ENCODE data around the gene SNU13.

The SNU13 gene

GRCh38 chr22:41661713-41662112, 27.0 kb downstream of the SNU13 start:
- no peaks in the 10 kb centered on the region for H3K4me1 ChIP-seq (ENCODE audit: control insufficient read depth, insufficient read depth, low read length, unreplicated experiment)
- no peaks in the 10 kb centered on the region for H3K79me2 ChIP-seq (ENCODE audit: control insufficient read depth, insufficient read depth, low read length, unreplicated experiment)
- no peak overlapping the region for H2AFZ ChIP-seq (ENCODE audit: low read length, unreplicated experiment)
- no peak overlapping the region for H3K27ac ChIP-seq (ENCODE audit: low read depth, low read length)
- H3K36me3 ChIP-seq (ENCODE audit: insufficient read depth, low read length): no peaks in the 10 kb centered on the region
- H3K27me3 ChIP-seq (ENCODE audit: insufficient read depth, low read length): no peaks in the 10 kb centered on the region
- no peak overlapping the region for H3K4me3 ChIP-seq (ENCODE audit: low read depth, low read length)

- Histone ChIP-seq H3K4me1 (ENCODE audit: control insufficient read depth, insufficient read depth, low read length, unreplicated experiment) (no peaks in the 10 kb centered on the region), H3K4me3 (ENCODE audit: low read depth, low read length) (no peak overlapping the region), H2AFZ (ENCODE audit: low read length, unreplicated experiment) (no peak overlapping the region), H3K27ac (ENCODE audit: low read depth, low read length) (no peak overlapping the region), H3K79me2 (ENCODE audit: control insufficient read depth, insufficient read depth, low read length, unreplicated experiment) (no peaks in the 10 kb centered on the region), H3K27me3 (ENCODE audit: insufficient read depth, low read length) (no peaks in the 10 kb centered on the region), H3K36me3 (ENCODE audit: insufficient read depth, low read length) (no peaks in the 10 kb centered on the region)
Measured at GRCh38 chr22:41661088-41661487, 27.6 kb downstream of the SNU13 start.

- Histone ChIP-seq H3K27ac (ENCODE audit: low read depth, low read length) (no peak overlapping the region), H3K79me2 (ENCODE audit: control insufficient read depth, insufficient read depth, low read length, unreplicated experiment) (no peaks in the 10 kb centered on the region)
Measured at GRCh38 chr22:41660416-41660815, 28.3 kb downstream of the SNU13 start.

GRCh38 chr22:41659941-41660340, 28.7 kb downstream of the SNU13 start:
- H3K27me3 ChIP-seq (ENCODE audit: insufficient read depth, low read length): no peaks in the 10 kb centered on the region
- H2AFZ ChIP-seq (ENCODE audit: low read length, unreplicated experiment): no peak overlapping the region
- no peaks in the 10 kb centered on the region for H3K36me3 ChIP-seq (ENCODE audit: insufficient read depth, low read length)
- H3K4me3 ChIP-seq (ENCODE audit: low read depth, low read length): no peak overlapping the region
- no peaks in the 10 kb centered on the region for H3K79me2 ChIP-seq (ENCODE audit: control insufficient read depth, insufficient read depth, low read length, unreplicated experiment)
- H3K27ac ChIP-seq (ENCODE audit: low read depth, low read length): no peak overlapping the region
- no peaks in the 10 kb centered on the region for H3K4me1 ChIP-seq (ENCODE audit: control insufficient read depth, insufficient read depth, low read length, unreplicated experiment)

More at GRCh38 chr22:41660416-41660815, 28.3 kb downstream of the SNU13 start:
- Histone ChIP-seq H3K27me3 (ENCODE audit: insufficient read depth, low read length) (no peaks in the 10 kb centered on the region), H3K4me1 (ENCODE audit: control insufficient read depth, insufficient read depth, low read length, unreplicated experiment) (no peaks in the 10 kb centered on the region), H2AFZ (ENCODE audit: low read length, unreplicated experiment) (no peak overlapping the region), H3K36me3 (ENCODE audit: insufficient read depth, low read length) (no peaks in the 10 kb centered on the region), H3K4me3 (ENCODE audit: low read depth, low read length) (no peak overlapping the region)

GRCh38 chr22:41658869-41659268, 29.8 kb downstream of the SNU13 start:
- Histone ChIP-seq H2AFZ (ENCODE audit: low read length, unreplicated experiment) (no peak overlapping the region), H3K79me2 (ENCODE audit: control insufficient read depth, insufficient read depth, low read length, unreplicated experiment) (no peaks in the 10 kb centered on the region), H3K27ac (ENCODE audit: low read depth, low read length) (no peak overlapping the region), H3K27me3 (ENCODE audit: insufficient read depth, low read length) (no peaks in the 10 kb centered on the region), H3K36me3 (ENCODE audit: insufficient read depth, low read length) (no peaks in the 10 kb centered on the region), H3K4me3 (ENCODE audit: low read depth, low read length) (no peak overlapping the region), H3K4me1 (ENCODE audit: control insufficient read depth, insufficient read depth, low read length, unreplicated experiment) (no peaks in the 10 kb centered on the region)

GRCh38 chr22:41657709-41658108, 31.0 kb downstream of the SNU13 start:
- H3K79me2 ChIP-seq (ENCODE audit: control insufficient read depth, insufficient read depth, low read length, unreplicated experiment): no peaks in the 10 kb centered on the region
- no peak overlapping the region for H3K4me3 ChIP-seq (ENCODE audit: low read depth, low read length)
- H3K36me3 ChIP-seq (ENCODE audit: insufficient read depth, low read length): no peaks in the 10 kb centered on the region
- no peak overlapping the region for H3K27ac ChIP-seq (ENCODE audit: low read depth, low read length)
- no peak overlapping the region for H2AFZ ChIP-seq (ENCODE audit: low read length, unreplicated experiment)
- no peaks in the 10 kb centered on the region for H3K4me1 ChIP-seq (ENCODE audit: control insufficient read depth, insufficient read depth, low read length, unreplicated experiment)
- no peaks in the 10 kb centered on the region for H3K27me3 ChIP-seq (ENCODE audit: insufficient read depth, low read length)

GRCh38 chr22:41656556-41656955, 32.1 kb downstream of the SNU13 start:
- no peak overlapping the region for H3K4me3 ChIP-seq (ENCODE audit: low read depth, low read length)
- no peak overlapping the region for H2AFZ ChIP-seq (ENCODE audit: low read length, unreplicated experiment)
- H3K36me3 ChIP-seq (ENCODE audit: insufficient read depth, low read length): peaks cover 5% of the 10 kb centered on the region; the same call in 1 of the 2 replicates
- H3K79me2 ChIP-seq (ENCODE audit: control insufficient read depth, insufficient read depth, low read length, unreplicated experiment): no peaks in the 10 kb centered on the region
- no peaks in the 10 kb centered on the region for H3K4me1 ChIP-seq (ENCODE audit: control insufficient read depth, insufficient read depth, low read length, unreplicated experiment)
- no peaks in the 10 kb centered on the region for H3K27me3 ChIP-seq (ENCODE audit: insufficient read depth, low read length)
- no peak overlapping the region for H3K27ac ChIP-seq (ENCODE audit: low read depth, low read length)

- Histone ChIP-seq H2AFZ (ENCODE audit: low read length, unreplicated experiment) (no peak overlapping the region), H3K79me2 (ENCODE audit: control insufficient read depth, insufficient read depth, low read length, unreplicated experiment) (no peaks in the 10 kb centered on the region), H3K4me1 (ENCODE audit: control insufficient read depth, insufficient read depth, low read length, unreplicated experiment) (no peaks in the 10 kb centered on the region), H3K36me3 (ENCODE audit: insufficient read depth, low read length) (peaks cover 5% of the 10 kb centered on the region; the same call in 1 of the 2 replicates), H3K27ac (ENCODE audit: low read depth, low read length) (no peak overlapping the region), H3K27me3 (ENCODE audit: insufficient read depth, low read length) (no peaks in the 10 kb centered on the region), H3K4me3 (ENCODE audit: low read depth, low read length) (no peak overlapping the region)
Measured at GRCh38 chr22:41654322-41654721, 34.3 kb downstream of the SNU13 start.

- H3K4me3 ChIP-seq (ENCODE audit: low read depth, low read length): no peak overlapping the region
- H3K27ac ChIP-seq (ENCODE audit: low read depth, low read length): no peak overlapping the region
- no peak overlapping the region for H2AFZ ChIP-seq (ENCODE audit: low read length, unreplicated experiment)
- no peaks in the 10 kb centered on the region for H3K27me3 ChIP-seq (ENCODE audit: insufficient read depth, low read length)
- peaks cover 7% of the 10 kb centered on the region for H3K4me1 ChIP-seq (ENCODE audit: control insufficient read depth, insufficient read depth, low read length, unreplicated experiment)
- H3K79me2 ChIP-seq (ENCODE audit: control insufficient read depth, insufficient read depth, low read length, unreplicated experiment): no peaks in the 10 kb centered on the region
- peaks cover 5% of the 10 kb centered on the region; the same call in 1 of the 2 replicates for H3K36me3 ChIP-seq (ENCODE audit: insufficient read depth, low read length)
Measured at GRCh38 chr22:41650821-41651220, 37.8 kb downstream of the SNU13 start.

GRCh38 chr22:41650229-41650628, 38.4 kb downstream of the SNU13 start:
- Histone ChIP-seq H3K4me1 (ENCODE audit: control insufficient read depth, insufficient read depth, low read length, unreplicated experiment) (peaks cover 7% of the 10 kb centered on the region), H3K79me2 (ENCODE audit: control insufficient read depth, insufficient read depth, low read length, unreplicated experiment) (no peaks in the 10 kb centered on the region), H3K27ac (ENCODE audit: low read depth, low read length) (no peak overlapping the region), H2AFZ (ENCODE audit: low read length, unreplicated experiment) (no peak overlapping the region), H3K36me3 (ENCODE audit: insufficient read depth, low read length) (peaks cover 5% of the 10 kb centered on the region; the same call in 1 of the 2 replicates), H3K27me3 (ENCODE audit: insufficient read depth, low read length) (no peaks in the 10 kb centered on the region), H3K4me3 (ENCODE audit: low read depth, low read length) (no peak overlapping the region)

- H3K36me3 ChIP-seq (ENCODE audit: insufficient read depth, low read length): peaks cover 5% of the 10 kb centered on the region; the same call in 1 of the 2 replicates
- no peaks in the 10 kb centered on the region for H3K27me3 ChIP-seq (ENCODE audit: insufficient read depth, low read length)
- H3K4me1 ChIP-seq (ENCODE audit: control insufficient read depth, insufficient read depth, low read length, unreplicated experiment): peaks cover 7% of the 10 kb centered on the region
- H3K27ac ChIP-seq (ENCODE audit: low read depth, low read length): 0 out of 2 replicates have a peak overlapping the region, but pooled peaks have one; percentile 5
- no peak overlapping the region for H2AFZ ChIP-seq (ENCODE audit: low read length, unreplicated experiment)
- no peaks in the 10 kb centered on the region for H3K79me2 ChIP-seq (ENCODE audit: control insufficient read depth, insufficient read depth, low read length, unreplicated experiment)
- H3K4me3 ChIP-seq (ENCODE audit: low read depth, low read length): no peak overlapping the region
Measured at GRCh38 chr22:41648432-41648831, 40.2 kb downstream of the SNU13 start.
